NCI-H774 (cell line): ENCODE results near the gene PTPRH.
A peak's percentile ranks its signal among the peaks of the same experiment; 100 is the strongest.

Source experiments
- DNase-seq: peaks from one replicate; lab custom pipeline; 2025; lab: John Stamatoyannopoulos, UW

Gene PTPRH

DNA sequence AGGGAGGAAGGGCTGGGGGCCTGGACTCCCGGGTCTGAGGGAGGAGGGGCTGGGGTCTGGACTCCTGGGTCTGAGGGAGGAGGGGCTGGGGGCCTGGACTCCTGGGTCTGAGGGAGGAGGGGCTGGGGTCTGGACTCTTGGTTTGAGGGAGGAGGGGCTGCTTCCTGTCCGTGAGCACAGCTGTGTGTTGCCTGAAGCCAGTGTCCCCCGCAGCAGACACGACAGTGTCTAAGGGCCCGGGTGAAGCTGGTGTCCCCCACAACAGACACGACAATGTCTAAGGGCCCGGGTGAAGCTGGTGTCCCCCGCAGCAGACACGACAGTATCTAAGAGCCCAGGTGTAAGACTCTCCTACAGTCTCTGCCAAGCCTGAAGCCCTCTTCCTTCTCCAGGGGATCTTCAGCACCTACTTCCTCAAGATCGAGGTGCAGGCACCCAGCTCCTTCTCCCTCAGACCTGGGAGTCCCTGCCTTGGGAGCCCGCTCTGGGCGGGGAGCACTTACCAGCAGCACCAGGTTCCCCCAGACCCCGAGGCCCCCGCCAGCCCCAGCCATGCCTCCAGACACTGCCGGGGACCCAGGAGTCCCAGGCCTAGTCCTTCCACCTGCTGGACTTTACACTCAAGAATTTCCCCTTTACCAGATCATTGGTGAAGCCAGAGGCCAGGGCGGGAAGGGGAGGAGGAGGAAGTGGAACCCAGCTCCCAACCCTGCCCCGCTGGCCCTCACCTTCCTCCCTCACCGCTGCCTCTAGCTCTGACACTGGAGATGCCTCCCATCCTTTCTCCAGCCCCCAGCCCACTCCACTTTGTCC is at the start of gene PTPRH:
Gene PTPRH (minus strand): TSS at position 622 of the 813 bp plus-strand sequence. CDS start 68 bp downstream, at position 554.
- DNase-seq: no peak

- DNase-seq: no peak
Observed at GRCh38 chr19:55258476-55258827, 49.2 kb upstream of the PTPRH start.

DNA sequence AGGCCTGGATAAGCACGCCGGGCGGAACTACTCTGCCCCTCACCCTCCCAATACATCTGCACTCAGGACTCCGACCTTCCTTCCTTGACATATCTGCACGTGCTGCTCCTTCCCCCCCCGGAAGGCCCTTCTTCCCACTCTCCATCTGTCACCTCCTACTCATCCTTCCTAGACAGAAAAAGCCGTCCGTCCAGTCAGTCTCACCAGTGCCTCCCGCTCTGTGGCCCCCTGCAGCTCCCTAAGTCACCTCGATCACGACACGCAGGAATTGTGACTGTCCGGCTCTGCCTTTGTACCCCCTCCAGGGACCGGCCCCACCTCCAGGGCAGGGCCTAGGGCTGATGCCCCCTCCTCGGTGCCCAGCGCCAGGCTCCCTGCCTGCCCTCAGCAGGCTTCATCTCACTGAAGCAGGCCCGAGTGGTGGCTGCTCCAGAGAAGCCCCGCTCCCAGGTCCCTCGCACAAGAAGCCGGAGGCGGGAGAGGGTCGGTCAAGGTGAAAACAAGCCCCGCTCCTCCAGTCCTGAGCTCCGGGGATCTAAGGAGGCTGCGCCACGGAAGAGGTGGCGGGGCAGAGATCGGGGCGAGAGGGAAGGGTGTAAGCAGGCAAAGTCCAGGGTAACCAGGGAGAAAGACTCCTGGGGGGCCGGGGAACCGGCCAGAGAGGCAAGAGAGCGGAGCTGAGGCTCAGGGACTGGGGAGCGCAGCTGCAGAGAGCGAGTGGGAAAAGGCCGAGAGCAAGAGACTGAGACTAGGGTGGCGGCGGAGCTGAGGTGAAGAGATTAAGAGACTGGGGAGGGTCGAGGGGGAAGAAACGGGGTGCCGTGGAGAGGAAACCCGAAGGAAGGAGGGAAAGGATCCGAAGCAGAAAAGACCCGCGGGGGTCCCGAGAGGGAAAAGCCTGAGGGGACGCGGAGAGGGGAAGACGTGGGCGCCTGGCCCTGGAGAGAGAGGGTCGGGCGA is 48.4 kb upstream of the PTPRH start:
- no peak for DNase-seq

DNA sequence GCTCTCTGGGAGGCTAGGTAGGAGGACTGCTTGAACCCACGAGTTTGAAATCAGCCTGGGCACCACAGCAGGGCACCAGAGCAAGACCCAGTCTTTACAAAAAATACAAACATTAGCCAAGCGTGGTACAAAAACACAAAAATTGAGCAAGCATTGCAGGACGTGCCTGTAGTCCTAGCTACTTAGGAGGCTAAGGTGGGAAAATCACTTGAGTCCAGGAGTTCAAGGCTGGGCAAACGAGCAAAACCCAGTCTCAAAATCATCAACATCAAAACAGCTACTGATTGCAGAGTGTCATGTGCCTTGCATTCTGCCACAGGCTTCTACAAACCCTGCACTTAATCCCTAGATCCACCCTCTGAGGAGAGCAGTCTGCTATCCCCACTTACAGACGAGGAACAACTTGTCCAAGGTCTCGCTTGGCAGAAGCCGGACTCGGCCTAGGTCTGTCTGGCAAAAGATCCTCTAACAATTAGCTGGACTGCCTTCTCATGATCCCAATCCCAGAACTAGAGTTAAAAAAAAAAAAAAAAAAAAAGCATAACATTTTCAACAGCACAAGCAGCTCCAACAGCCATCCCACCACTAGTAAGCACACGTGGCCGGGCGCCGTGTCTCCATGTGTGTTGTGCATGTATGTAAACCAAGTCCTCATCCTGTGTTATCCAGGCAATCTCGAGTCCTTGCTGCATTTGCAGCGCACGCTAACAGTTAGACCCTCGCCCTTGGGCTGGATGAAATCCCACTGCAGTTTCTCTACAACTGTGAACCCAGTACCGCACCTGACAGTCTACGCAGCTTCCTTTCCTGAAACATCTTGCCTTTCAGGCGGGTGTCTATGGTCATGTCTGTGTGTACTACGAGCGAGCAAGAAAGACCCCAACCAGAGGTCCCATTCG is 47.5 kb upstream of the PTPRH start:
- no peak for DNase-seq

DNA sequence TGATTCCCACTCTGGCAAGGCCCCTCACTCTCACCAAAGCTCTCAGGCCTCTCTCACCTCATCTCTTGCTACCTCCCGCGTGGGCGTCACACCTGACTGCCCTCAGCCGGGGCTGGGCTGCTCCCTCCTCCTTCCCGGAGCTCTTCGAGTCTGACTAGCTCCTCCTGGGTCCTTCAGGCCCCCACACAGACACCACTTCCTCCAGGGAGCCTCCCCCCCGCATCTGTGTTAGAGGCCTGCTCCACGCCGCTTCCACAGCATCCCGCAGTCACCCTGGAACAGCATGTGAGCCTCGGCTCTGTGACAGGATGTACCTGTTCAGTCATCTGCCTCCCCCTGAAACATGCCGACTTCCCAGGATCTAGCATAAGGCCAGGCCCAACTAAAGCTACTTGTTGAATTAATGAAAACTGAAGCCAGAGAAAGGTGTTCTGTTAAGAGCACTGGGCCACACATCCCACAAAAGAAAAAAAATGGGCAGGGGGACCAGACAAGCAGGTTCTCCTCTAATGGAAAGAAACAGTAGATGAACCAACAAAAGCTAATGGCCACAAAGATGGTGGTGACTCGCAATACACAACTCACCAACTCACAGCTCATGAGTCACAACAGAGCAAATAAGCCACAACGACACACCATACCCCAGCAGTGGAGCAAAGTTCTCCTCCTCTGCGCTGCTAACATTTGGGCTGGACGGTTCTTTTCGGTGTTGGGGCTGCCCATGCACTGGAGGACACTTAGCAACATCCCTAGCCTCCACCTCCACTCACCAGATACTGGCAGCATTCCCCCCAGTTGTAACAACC is 46.5 kb upstream of the PTPRH start:
- DNase-seq: no peak

- no peak for DNase-seq
Observed at GRCh38 chr19:55254625-55254977, 45.3 kb upstream of the PTPRH start.

- peak; percentile 75 for DNase-seq
Observed at GRCh38 chr19:55253842-55254624, 44.7 kb upstream of the PTPRH start.

DNA sequence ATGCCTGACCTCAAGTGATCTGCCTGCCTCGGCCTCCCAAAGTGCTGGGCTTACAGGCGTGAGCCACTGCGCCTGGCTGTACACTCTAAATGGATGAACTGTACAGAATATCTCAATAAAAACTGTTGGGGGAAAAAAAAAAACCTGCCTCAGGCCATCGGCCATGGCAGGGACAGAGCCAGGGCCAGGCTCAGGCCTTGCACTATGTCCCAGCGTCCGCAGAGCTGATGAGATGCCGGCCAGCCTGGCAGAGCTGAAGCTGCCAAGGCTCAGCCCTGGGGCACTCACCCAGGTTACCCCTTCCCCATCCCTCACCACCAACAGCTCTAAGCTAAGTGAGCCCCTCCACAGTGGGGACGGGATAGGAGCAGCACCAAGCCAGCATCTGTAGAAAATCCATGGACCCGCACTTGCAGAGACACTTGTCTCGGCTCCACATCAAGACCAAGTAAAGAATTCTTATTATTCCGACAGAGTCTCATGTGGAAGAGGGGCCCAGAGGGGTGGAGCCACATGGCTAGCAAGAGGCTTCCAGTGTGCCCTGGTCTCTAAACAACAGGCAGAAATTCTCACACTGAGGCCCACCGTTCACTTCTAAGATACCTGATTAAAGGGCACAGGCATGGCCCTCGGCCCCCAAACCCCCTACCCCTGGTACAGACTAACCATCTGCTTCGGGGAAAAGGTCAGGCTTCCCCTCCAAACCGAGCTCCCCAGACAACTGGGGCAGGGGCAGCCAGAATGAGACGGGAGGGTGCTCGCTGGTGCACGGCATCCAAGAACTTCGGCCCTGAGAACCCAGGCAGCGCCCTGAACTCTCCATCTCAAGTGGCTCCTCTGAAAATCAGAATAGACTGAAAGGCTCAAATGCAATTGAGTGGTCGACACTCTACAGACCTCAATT is 43.7 kb upstream of the PTPRH start:
- no peak for DNase-seq

DNA sequence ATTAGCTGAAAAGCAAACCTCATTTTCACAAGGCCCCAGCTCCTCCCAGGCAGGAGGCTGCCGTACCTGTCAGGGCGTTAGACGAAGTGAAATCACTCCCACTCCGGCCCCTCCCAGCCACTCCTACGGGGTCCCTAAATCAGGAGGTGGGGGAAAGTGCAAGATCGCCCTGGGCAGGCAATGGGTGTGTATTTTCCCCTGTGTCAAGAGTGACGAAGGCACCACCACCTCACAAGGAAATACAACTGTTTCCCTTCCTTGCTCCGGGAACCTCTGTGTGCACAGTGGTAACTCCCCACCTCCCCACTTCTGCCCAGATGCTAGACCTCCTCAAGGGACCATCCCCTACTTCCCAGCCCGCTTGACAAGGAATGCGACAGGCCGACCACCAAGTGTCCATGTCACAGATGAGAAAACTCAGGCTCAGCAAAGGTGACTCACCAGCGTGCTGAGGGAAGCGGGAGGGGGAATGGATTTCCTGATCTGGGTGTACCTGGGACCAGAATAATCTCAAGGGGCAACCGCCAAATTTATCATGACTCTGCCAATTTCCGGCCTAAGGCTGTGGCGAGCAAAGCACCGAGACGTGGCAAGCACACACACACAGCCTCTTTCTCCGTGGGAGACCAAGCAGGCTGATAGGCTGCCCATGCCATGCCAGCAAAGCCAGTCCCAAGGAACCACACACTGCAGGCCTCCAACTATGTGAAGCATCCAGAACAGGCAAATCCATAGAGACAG is 42.2 kb upstream of the PTPRH start:
- DNase-seq: no peak

DNA sequence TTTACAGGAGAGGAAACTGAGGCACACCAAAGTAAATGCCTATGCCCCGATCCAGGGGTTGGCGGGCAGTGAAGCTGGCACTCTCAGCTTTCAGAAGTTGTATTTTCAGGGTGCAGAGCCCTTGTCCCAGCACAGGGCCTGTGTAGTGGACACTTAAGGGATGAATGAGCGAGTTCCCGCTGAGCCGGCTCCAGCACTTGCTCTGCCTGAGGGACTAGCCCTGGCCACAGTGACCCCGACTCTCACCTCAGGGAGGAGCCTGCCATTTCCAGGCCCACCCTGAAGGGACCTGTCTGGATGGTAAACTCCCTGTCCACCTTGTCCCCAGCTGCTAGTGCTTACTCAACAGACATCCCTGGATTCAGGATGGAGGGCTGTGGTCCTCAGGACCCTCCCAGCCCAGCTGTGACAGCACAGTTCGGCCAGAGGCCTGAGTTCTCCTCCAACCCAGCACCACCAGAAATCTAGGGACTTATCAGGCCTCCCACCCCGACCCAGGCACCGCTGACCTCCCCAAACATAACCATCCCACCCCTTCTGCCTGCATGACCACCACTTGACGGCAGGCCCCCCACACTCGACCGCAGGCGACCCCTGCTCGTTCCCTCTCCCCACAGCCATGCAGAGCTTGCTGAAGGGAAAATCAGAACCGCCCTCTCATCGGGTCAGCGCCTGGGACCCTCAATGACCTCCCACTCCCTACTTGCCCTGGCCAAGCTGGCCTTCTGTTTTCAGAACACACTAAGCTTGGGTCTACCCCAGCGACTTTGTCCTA is 41.1 kb upstream of the PTPRH start:
- no peak for DNase-seq

- no peak for DNase-seq
Observed at GRCh38 chr19:55249841-55250240, 40.5 kb upstream of the PTPRH start.

DNA sequence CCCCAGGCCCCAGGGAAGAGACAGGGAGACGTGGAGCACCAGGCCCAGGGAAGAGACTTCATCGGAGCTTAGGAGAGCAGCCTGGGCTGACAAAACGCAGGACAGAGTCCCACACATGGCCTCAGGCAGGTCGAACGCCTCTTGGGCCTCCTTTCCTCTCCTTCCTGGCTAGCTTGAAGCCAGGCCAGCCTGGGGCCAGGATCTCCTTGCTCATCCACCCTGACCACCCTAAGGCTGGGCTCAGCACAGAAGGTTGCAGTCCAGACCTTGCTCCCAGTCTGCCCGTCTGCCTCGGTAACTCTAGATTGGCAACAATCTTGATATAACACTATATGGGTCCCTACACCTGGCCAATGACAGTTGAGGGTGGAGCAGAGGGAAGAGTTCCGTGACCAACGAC is 39.4 kb upstream of the PTPRH start:
- no peak for DNase-seq

GRCh38 chr19:55248166-55248675 is 38.9 kb upstream of the PTPRH start:
- no peak for DNase-seq

GRCh38 chr19:55247621-55248099 is 38.4 kb upstream of the PTPRH start:
- DNase-seq: no peak

DNA sequence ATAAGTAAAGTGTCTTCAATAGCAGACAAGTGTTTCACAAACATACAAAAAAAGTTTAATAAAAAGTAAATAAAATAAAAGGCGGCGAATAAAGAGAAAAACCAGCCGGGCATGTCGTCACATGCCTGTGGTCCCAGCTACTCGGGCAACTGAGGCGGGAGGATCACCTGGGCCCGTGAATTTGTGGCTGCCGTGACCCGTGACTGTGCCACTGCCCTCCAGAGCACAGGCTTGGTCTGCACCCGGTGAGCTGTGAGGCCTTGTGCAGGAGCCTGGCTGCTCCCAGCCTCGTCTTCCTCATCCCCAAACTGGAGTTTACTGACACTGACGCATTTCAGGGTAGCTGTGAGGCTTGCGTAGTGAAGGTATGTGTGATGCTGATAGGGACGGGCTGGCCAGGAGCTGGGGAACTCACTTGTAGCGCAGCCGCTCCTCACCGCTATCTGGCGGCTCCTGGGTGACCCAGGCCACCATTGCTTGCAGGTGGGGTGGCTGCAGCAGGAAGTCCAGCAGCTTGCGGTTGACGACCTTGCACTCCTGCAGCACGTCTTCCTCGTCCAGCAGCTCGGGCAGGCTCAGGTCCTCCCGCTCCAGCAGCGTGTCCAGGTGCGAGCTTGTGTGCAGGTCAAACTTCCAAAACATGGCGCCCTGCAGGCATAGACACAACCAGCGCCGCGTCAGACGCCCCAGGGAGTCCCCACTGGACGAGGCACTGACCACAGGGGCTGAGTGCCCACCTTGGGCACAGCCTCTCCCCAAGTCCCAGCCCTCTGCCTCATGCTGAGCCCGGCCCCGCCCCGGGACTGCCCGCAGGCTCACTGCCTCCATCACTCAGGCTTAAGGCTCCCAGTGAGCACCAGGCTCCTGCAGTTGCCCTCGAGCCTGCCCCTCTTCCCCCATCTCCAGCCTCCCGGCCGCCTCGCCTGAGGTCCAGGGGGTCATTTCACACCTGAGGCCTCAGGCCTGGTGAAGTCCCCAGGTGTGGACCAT is 37.5 kb upstream of the PTPRH start:
- no peak for DNase-seq

DNA sequence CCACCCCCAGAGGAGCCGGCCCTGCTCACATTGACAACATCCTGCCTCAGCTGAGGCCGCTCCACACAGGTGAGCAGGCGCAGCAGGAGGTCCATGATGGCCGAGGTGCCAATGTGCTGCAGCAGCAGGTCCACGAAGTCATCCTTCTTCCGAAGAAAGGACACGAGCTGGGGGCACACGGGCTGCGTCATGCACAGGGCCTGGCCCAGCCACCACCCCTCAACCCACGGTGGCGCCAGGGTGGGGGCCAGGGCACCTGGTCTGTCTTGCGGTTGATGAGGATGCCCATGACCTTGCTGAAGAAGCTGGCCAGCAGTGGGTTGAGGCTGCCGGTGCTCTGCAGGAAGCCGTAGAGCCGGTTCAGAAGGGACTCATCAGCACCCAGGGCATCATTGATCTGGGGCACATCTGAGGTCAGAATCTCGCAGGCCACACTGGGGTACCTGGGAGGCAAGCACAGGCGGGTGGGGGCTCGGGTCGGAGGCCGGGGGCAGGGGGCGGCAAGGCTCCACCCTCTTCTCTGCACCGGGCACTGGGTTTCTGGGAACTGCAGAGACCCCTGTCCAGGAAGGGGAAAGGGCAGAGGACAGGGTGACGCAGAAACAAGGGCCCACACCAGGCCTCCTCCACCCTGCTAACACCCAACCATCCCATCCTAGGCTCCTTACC is 36.1 kb upstream of the PTPRH start:
- no peak for DNase-seq
